Caco-2 (cell line): ENCODE measurements around the gene PAK1. TPM values are rescaled to one million over a fixed set of nuclear protein-coding genes. Genes with fewer than 3 reads are reported as not detected.
"Not testable (repeated sequence)": the region's sequence is repeated elsewhere in the genome, so short reads cannot be mapped to it uniquely, and the experiment has no call there.

Source experiments
- BruUV-seq: library from RNA; stranded (reverse); fragments of 400-500 nt; replicated peaks from 2 replicates; lab custom pipeline; 2021; lab: Mats Ljungman, UMichigan
- CTCF ChIA-PET: fragments of 300-600 bp; sonication (Branson Sonifier 250); formaldehyde crosslinking; loops from one replicate; lab custom pipeline; 2022; ENCODE audit warnings: antibody characterized with exemption; lab: Charles Lee
- POLR2A ChIA-PET: fragments of 300-600 bp; sonication (Branson Sonifier 250); formaldehyde crosslinking; loops from one replicate; lab custom pipeline; 2022; ENCODE audit warnings: antibody characterized with exemption; lab: Charles Lee
- DNase-seq, 2 experiments: peaks; one replicate each; pipeline versions ENCODE4 v3.0.0 to v3.0.0-alpha.2; 2020 to 2022
- H3K27me3 ChIP-seq: replicated peaks from 2 replicates; pipeline ENCODE4 v1.6.0; 2011; ENCODE audit warnings: low read length; ENCODE audit not compliant: control insufficient read depth, insufficient read depth
- H3K36me3 ChIP-seq: 2 replicates; pipeline ENCODE4 v1.5.1; 2011; ENCODE audit warnings: low read length; ENCODE audit not compliant: control insufficient read depth, insufficient read depth
- H3K4me1 ChIP-seq: fragments of 250-450 bp; sonication (Bioruptor Pico); 2 replicates; pipeline ENCODE4 v1.5.1; 2020; ENCODE audit warnings: mild to moderate bottlenecking
- H3K4me3 ChIP-seq: 2 replicates; pipeline ENCODE4 v1.5.1; 2011; ENCODE audit warnings: low read depth, mild to moderate bottlenecking, control low read depth, low read length
- H3K9me3 ChIP-seq: fragments of 250-450 bp; sonication (Bioruptor Pico); 2 replicates; pipeline ENCODE4 v1.5.1; 2020; ENCODE audit warnings: mild to moderate bottlenecking, moderate library complexity
- H3K27ac Mint-ChIP-seq: one replicate; pipeline ENCODE4 v1.8.0; 2022; ENCODE audit warnings: mixed read lengths; ENCODE audit not compliant: unreplicated experiment
- H3K27me3 Mint-ChIP-seq: one replicate; pipeline ENCODE4 v1.8.0; 2022; ENCODE audit warnings: mixed read lengths; ENCODE audit not compliant: insufficient read depth, unreplicated experiment
- H3K36me3 Mint-ChIP-seq: one replicate; pipeline ENCODE4 v1.8.0; 2022; ENCODE audit warnings: mild to moderate bottlenecking, mixed read lengths; ENCODE audit not compliant: insufficient read depth, unreplicated experiment
- H3K4me1 Mint-ChIP-seq: one replicate; pipeline ENCODE4 v1.8.0; 2022; ENCODE audit warnings: low read depth, mixed read lengths; ENCODE audit not compliant: unreplicated experiment
- H3K4me3 Mint-ChIP-seq: one replicate; pipeline ENCODE4 v1.8.0; 2022; ENCODE audit warnings: mild to moderate bottlenecking, moderate library complexity, mixed read lengths; ENCODE audit not compliant: unreplicated experiment
- H3K9me3 Mint-ChIP-seq: one replicate; pipeline ENCODE4 v1.8.0; 2022; ENCODE audit warnings: mixed read lengths; ENCODE audit not compliant: unreplicated experiment
- intact Hi-C: fragments of 100-400 bp; cut with micrococcal nuclease; formaldehyde crosslinking; loops from one replicate; pipeline ENCODE4 v1.10.0; 2022; ENCODE audit not compliant: unreplicated experiment
- total RNA-seq: library from RNA; stranded (reverse); gene quantifications from 2 replicates; pipeline ENCODE4 v1.2.3, GENCODE V29; 2022
- TF ChIP-seq, protein P1 (sequence below), 2 experiments: fragments of 200-600 bp in 1 of 2; IDR thresholded peaks; 1 replicate in 1 of 2; 2 replicates in 1 of 2; pipeline versions ENCODE4 v1.5.1 to v1.8.0; 2011 to 2022; ENCODE audit warnings: antibody characterized with exemption in 1 of 2, control low read depth in 1 of 2, inconsistent platforms in 1 of 2, low read depth in 1 of 2, low read length in 1 of 2, mild to moderate bottlenecking in 1 of 2, moderate library complexity in 1 of 2; ENCODE audit not compliant: insufficient read depth in 1 of 2, severe bottlenecking in 1 of 2, unreplicated experiment in 1 of 2

The PAK1 gene
- total RNA-seq, 1 experiment from 2014 or later = 81.1 TPM

DNA sequence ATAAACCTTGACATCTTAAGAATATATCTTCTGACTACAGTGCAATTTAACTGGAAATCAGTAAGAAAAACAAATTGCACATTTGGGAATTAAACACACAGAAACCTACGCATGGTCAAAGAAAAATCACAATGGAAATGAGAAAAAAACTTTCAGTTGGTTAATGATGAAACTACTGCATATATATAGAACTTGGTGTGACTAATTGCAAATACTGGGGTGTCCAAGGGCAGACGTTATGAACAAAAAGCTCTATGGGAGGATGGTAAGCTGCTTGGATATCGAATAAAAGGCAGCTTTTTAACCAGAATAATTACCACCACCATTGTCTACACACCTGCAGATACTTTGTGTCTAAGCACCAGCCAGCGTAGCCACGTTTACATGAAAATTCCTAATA lies 173.2 kb downstream of the PAK1 start:
- H3K4me1 Mint-ChIP-seq = peaks cover 6% of the 10 kb centered on the region
- no peaks in the 10 kb centered on the region for H3K9me3 Mint-ChIP-seq
- no peak overlapping the region for H3K4me3 Mint-ChIP-seq
- H3K27ac Mint-ChIP-seq = no peak overlapping the region
- POLR2A ChIA-PET = no interaction called here
- BruUV-seq = no TSS peak
- H3K27me3 Mint-ChIP-seq = no peaks in the 10 kb centered on the region
- H3K9me3 ChIP-seq = no peaks in the 10 kb centered on the region
- no peaks in the 10 kb centered on the region for H3K27me3 ChIP-seq
- TF ChIP-seq, protein P1, sequence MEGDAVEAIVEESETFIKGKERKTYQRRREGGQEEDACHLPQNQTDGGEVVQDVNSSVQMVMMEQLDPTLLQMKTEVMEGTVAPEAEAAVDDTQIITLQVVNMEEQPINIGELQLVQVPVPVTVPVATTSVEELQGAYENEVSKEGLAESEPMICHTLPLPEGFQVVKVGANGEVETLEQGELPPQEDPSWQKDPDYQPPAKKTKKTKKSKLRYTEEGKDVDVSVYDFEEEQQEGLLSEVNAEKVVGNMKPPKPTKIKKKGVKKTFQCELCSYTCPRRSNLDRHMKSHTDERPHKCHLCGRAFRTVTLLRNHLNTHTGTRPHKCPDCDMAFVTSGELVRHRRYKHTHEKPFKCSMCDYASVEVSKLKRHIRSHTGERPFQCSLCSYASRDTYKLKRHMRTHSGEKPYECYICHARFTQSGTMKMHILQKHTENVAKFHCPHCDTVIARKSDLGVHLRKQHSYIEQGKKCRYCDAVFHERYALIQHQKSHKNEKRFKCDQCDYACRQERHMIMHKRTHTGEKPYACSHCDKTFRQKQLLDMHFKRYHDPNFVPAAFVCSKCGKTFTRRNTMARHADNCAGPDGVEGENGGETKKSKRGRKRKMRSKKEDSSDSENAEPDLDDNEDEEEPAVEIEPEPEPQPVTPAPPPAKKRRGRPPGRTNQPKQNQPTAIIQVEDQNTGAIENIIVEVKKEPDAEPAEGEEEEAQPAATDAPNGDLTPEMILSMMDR (IDR thresholded peaks at IDR 0.05; ENCODE audit: insufficient read depth in 1 of 2, low read depth in 1 of 2, low read length in 1 of 2, severe bottlenecking in 1 of 2, unreplicated experiment in 1 of 2) = no peak
- no peak overlapping the region for H3K4me3 ChIP-seq
- no peaks in the 10 kb centered on the region for H3K36me3 ChIP-seq
- CTCF ChIA-PET = interaction anchor here (0.8 kb wide), 1 partner anchor 319 kb away, joined by 3 read pairs; no protein-coding TSS in a partner anchor
- no peaks in the 10 kb centered on the region for H3K36me3 Mint-ChIP-seq
- no peak for DNase-seq
- peaks cover 5% of the 10 kb centered on the region; the same call in 1 of the 2 replicates for H3K4me1 ChIP-seq
- intact Hi-C loops = no loop called here

GRCh38 chr11:77300028-77300427 lies 173.9 kb downstream of the PAK1 start:
- H3K9me3 Mint-ChIP-seq, H3K36me3 ChIP-seq, H3K27me3 ChIP-seq, intact Hi-C loops, H3K9me3 ChIP-seq, H3K36me3 Mint-ChIP-seq, CTCF ChIA-PET, H3K27me3 Mint-ChIP-seq, H3K27ac Mint-ChIP-seq, H3K4me1 ChIP-seq, H3K4me3 Mint-ChIP-seq, H3K4me3 ChIP-seq, BruUV-seq, POLR2A ChIA-PET, H3K4me1 Mint-ChIP-seq: not testable (repeated sequence)
- DNase-seq = peak; percentile 42 to 56

GRCh38 chr11:77299528-77299993 lies 174.3 kb downstream of the PAK1 start:
- Mint-ChIP-seq H3K27me3 (no peaks in the 10 kb centered on the region), H3K36me3 (no peaks in the 10 kb centered on the region), H3K4me1 (peaks cover 6% of the 10 kb centered on the region), H3K4me3 (no peak overlapping the region), H3K27ac (no peak overlapping the region), H3K9me3 (no peaks in the 10 kb centered on the region)
- Histone ChIP-seq H3K4me3 (no peak overlapping the region), H3K36me3 (no peaks in the 10 kb centered on the region), H3K27me3 (no peaks in the 10 kb centered on the region), H3K9me3 (no peaks in the 10 kb centered on the region), H3K4me1 (peaks cover 5% of the 10 kb centered on the region; the same call in 1 of the 2 replicates)
- TF ChIP-seq, protein P1 (IDR thresholded peaks at IDR 0.05; ENCODE audit: insufficient read depth in 1 of 2, low read depth in 1 of 2, low read length in 1 of 2, severe bottlenecking in 1 of 2, unreplicated experiment in 1 of 2) = no peak
- no peak for DNase-seq
- ChIA-PET POLR2A (no interaction called here), CTCF (no interaction called here)
- intact Hi-C loops = no loop called here
- BruUV-seq = no TSS peak
